ENCODE results near the gene CAMKV.
"Not testable (repeated sequence)": the region's sequence is repeated elsewhere in the genome, so short reads cannot be mapped to it uniquely, and the experiment has no call there.

CAMKV gene

DNA sequence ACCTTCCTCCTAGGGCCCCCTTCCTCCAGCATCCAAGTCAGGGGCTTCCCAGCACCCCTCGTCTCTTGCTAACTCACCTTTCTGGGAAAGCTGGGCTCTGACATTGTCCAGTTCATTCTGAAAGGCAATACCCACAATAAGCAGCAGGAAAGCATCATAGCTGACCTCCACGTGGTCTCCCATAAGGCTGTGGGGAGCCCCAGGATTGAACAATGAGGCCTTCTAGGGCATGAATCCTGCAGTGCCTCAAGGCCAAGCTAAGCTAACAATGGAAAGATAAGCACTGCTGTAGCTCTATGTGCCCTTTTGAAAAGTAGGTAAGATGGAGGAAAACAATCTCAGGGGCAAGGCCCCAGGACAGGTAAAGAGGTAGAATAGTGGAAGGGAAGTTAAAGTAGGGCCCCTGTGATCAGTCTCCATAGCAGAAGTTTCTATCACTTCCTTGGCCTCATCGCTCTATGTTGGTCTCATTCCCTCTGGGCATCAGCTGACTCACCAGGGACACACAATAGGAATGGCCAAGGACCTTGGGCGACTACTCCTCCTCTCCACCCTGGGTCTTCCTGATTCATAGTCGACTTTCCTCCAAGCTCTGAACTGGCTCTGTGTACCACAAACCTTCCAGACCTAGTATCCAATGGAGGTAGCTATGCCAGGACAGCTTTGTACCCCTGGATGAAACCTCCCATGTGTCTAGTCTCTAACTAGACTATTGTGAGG, 25.1 kb downstream of the CAMKV start:
- DNase-seq: no peak

DNA sequence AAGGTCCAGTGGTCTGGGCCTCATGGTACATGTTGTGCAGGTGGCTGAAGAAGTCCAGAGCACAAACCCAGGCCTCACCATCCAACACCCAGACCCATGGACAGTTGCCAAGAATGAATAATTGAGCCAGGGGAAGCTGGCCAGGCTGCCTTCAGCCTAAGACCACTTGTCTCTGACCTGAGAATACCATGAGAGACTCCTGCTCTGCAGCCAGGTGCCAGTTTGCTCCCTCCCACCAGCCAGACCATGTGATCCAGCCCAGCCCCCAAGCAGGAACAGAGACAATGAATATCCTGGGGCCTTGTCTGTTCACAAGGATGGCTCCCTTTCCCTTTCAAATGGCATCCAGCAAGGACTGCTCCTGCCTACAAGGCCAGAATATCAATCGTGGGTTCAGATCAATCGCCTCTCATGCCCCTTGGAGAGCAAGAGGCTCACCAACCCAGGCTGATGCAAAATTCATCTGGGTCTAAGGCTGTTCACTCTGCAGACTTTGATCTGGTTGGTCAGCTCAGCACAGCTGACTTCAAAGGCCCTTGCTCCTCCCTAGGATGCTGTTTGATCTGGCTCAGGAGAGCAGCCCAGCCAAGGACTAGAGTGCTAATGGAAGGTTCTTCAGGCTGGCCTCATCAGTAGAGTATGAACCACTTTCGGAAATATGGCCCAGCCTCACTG, 26.7 kb downstream of the CAMKV start:
- DNase-seq: no peak

DNA sequence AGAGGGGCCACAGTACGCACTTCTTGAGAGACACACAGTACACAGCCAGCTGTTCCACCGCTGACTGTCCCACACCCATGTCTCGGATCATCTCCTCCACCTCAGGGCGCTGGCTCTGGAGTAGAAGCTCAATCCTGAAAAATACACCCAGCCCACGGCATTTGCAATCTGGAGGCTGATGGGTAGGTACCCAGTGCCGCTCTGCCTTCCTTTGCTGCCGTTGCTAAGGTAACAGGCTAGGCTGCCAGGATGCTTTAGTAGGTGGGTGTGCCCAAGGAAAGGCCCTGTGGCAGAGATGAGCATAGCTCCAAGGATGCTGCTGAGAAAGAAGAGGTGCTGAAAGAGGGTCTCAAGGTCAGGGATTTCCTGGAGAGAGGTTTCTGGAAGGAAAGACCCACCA, 27.9 kb downstream of the CAMKV start:
- DNase-seq: no peak

- no peak for DNase-seq
These were observed 28.5 kb downstream of the CAMKV start for GRCh38 chr3:49841126-49841696.

- no peak for DNase-seq
These were observed 29.3 kb downstream of the CAMKV start for GRCh38 chr3:49840388-49840787.

DNA sequence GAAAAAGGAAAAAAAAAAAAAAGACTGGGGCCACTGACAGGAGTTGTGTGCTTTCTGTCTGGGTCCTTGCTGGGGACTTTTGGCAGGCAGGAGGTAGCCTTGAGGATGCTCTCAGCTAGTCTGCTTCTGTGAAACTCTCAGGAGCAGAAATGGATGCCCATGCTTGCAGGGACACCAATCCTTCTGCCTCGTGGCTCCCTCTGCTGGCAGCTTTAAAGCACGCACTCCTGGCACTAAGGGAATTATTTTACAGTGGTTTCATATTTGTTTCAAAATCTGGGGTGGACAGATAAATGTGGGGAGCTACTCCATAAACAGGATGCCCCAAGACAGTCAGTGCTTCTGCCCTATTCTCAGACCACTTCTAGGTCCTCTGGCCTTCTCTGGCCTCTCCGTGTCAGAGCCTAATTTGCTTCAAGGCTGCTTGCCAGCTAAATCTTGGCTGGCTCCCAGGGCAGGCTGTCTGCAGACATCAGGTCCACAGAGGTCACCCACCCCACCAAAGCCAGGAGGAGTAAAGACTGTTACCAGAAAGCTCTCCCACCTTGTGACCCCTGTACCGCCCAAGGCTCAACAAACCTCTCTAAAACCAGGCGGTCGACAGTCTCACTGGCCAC, 30.4 kb downstream of the CAMKV start:
- DNase-seq: peak; percentile 39

GRCh38 chr3:49831341-49831740, 38.4 kb downstream of the CAMKV start:
- DNase-seq: no peak

- no peak for DNase-seq
These were observed 43.7 kb downstream of the CAMKV start for GRCh38 chr3:49826016-49826415.

DNA sequence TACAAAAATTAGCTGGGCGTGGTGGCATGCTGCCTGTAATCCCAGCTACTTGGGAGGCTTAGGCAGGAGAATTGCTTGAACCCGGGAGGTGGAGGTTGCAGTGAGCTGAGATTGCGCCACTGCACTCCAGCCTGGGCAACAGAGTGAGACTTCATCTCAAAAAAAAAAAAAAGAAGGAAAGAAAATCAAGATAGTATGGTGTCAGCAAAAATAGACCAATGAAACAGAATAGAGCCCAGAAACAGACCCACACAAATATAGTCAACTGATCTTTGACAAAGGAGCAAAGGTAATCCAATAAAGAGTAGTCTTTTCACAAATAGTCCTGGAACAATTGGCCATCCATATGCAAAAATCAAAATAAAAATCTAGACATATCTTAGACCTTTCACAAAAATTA, 46.6 kb downstream of the CAMKV start:
- DNase-seq: not testable (repeated sequence)

DNA sequence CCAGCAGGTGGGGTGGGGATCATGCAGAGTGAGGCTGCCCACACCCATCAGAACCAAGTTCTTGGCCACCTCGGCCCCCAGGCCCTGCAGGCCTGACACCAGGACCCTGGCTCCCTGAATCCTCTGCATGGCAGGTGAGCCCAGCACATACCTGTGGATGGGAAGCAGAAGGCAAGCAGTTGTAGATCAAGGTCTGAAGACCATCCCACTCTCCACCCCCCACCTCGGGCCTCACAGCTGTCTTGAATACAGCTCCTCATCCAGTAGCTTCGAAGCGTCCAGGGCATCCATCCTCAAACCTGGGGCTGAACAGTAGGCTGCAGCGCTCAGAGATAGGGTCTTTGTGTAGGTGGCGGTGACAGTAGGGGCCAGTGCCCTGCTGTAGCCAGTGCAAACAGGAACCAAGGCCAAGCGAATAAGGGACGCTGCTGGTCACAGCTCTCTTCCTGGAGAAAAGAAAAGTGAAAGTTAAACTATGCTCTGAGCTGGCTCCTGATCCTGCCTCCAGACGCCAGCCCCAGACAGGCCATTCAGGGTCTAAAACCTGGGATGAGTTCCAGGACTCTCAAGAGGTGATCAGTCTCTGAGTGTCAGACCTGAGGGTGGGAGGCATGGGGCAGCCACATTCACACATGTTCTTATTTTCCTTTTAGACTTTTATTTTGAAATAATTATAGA, 56.1 kb downstream of the CAMKV start, which contains the start of gene UBA7:
Gene UBA7, minus strand, starts transcription at position 457 of the 678 bp plus-strand sequence. Its CDS starts 166 bp downstream, at position 291.
- DNase-seq: no peak

- no peak for DNase-seq
These were observed 56.7 kb downstream of the CAMKV start for GRCh38 chr3:49812916-49813496.

Measured in NCI-H1436 (cell line).